ENCODE measurements around the gene DNAJB6. TPM values are rescaled to one million over a fixed set of nuclear protein-coding genes. Genes with fewer than 3 reads are reported as not detected.

DNAJB6 gene
- total and polyA plus RNA-seq, 2 experiments from 2014 or later = 92.2 to 110 TPM

GRCh38 chr7:157465891-157466866 lies 129.4 kb downstream of the DNAJB6 start:
- H3K27ac ChIP-seq = no peak overlapping the region

GRCh38 chr7:157466867-157467261 lies 130.1 kb downstream of the DNAJB6 start:
- Histone ChIP-seq H3K4me2 (no peak overlapping the region), H3K9me3 (ENCODE audit: low read depth) (no peaks in the 10 kb centered on the region), H3K4me1 (ENCODE audit: insufficient read depth) (no peaks in the 10 kb centered on the region), H2AFZ (no peak overlapping the region), H3K9me2 (replicated peaks; ENCODE audit: insufficient read depth) (no peaks in the 10 kb centered on the region), H3K79me2 (no peaks in the 10 kb centered on the region), H4K20me1 (ENCODE audit: insufficient read depth, poor library complexity, severe bottlenecking) (no peaks in the 10 kb centered on the region), H3K27ac (no peak overlapping the region), H3K4me3 (no peak overlapping the region), H3K36me3 (replicated peaks; ENCODE audit: insufficient read depth, low read depth) (no peaks in the 10 kb centered on the region), H3K27me3 (no peaks in the 10 kb centered on the region)
- no peak for DNase-seq (ENCODE audit: low spot score)
- TF ChIP-seq EZH2 (IDR thresholded peaks at IDR 0.05; ENCODE audit: borderline replicate concordance) (no peak), CTCF (IDR thresholded peaks at IDR 0.05; ENCODE audit: poor library complexity) (no peak), EZH2phosphoT487 (IDR thresholded peaks at IDR 0.05; ENCODE audit: low read depth, severe bottlenecking, unreplicated experiment) (no peak)
- whole genome bisulfite sequencing (ENCODE audit: low lambda C conversion rate, missing lambda C conversion rate) = 73% methylated on average over 12 of the region's 12 CpGs

More at GRCh38 chr7:157465891-157466866, 129.4 kb downstream of the DNAJB6 start:
- no peak for DNase-seq (ENCODE audit: low spot score)
- no peaks in the 10 kb centered on the region for H3K79me2 ChIP-seq
- H3K4me2 ChIP-seq = no peak overlapping the region
- no peaks in the 10 kb centered on the region for H3K9me3 ChIP-seq (ENCODE audit: low read depth)
- H3K27me3 ChIP-seq = no peaks in the 10 kb centered on the region
- H2AFZ ChIP-seq = no peak overlapping the region
- no peaks in the 10 kb centered on the region for H3K36me3 ChIP-seq (replicated peaks; ENCODE audit: insufficient read depth, low read depth)
- 90% methylated on average over 41 of the region's 41 CpGs for WGBS (ENCODE audit: low lambda C conversion rate, missing lambda C conversion rate)
- H4K20me1 ChIP-seq (ENCODE audit: insufficient read depth, poor library complexity, severe bottlenecking) = no peaks in the 10 kb centered on the region
- no peaks in the 10 kb centered on the region for H3K4me1 ChIP-seq (ENCODE audit: insufficient read depth)
- TF ChIP-seq EZH2 (IDR thresholded peaks at IDR 0.05; ENCODE audit: borderline replicate concordance) (no peak), CTCF (IDR thresholded peaks at IDR 0.05; ENCODE audit: poor library complexity) (no peak), EZH2phosphoT487 (IDR thresholded peaks at IDR 0.05; ENCODE audit: low read depth, severe bottlenecking, unreplicated experiment) (no peak)
- H3K9me2 ChIP-seq (replicated peaks; ENCODE audit: insufficient read depth) = no peaks in the 10 kb centered on the region
- H3K4me3 ChIP-seq = no peak overlapping the region

Other genes starting within 250 kb of the DNAJB6 start
- 66.3 and 72.6 TPM in 2 replicates for gene UBE3C, start 198.1 kb upstream of the DNAJB6 start, total RNA-seq
- gene UBE3C, start 198.1 kb upstream of the DNAJB6 start, polyA plus RNA-seq = 19.4 and 24.6 TPM in 2 replicates

Data from hepatocyte (in vitro differentiated cells).